Mesenchymal stem cell (in vitro differentiated cells and primary cell): ENCODE measurements around the gene COPRS.
"Not testable (repeated sequence)": the region's sequence is repeated elsewhere in the genome, so short reads cannot be mapped to it uniquely, and the experiment has no call there.

Experiments used
- DNase-seq: peaks from one replicate; pipeline ENCODE4 v3.0.0-alpha.2; 2013
- H2AFZ ChIP-seq: one replicate; pipeline ENCODE4 v1.6.1; 2013; ENCODE audit warnings: low read depth, mild to moderate bottlenecking, control low read depth, inconsistent platforms, low read length, moderate library complexity
- H2AK5ac ChIP-seq: 2 replicates; pipeline ENCODE4 v1.6.1; 2013; ENCODE audit warnings: low read length, moderate library complexity, mild to moderate bottlenecking, inconsistent platforms; ENCODE audit not compliant: severe bottlenecking
- H2BK120ac ChIP-seq: one replicate; pipeline ENCODE4 v1.6.1; 2013; ENCODE audit warnings: low read depth, mild to moderate bottlenecking, inconsistent platforms, low read length, moderate library complexity
- H2BK12ac ChIP-seq, 2 experiments: one replicate each; pipeline ENCODE4 v1.6.1; 2013; ENCODE audit warnings: inconsistent platforms in 2 of 2, low read length in 2 of 2, mild to moderate bottlenecking in 2 of 2, moderate library complexity in 2 of 2, control low read depth in 1 of 2
- H2BK15ac ChIP-seq: one replicate; pipeline ENCODE4 v1.6.1; 2013; ENCODE audit warnings: mild to moderate bottlenecking, low read depth, inconsistent platforms; ENCODE audit not compliant: poor library complexity, severe bottlenecking
- H2BK5ac ChIP-seq: 2 replicates; pipeline ENCODE4 v1.6.1; 2013; ENCODE audit warnings: low read depth, mild to moderate bottlenecking, low read length, control low read depth, inconsistent platforms; ENCODE audit not compliant: poor library complexity, severe bottlenecking
- H3K14ac ChIP-seq, 2 experiments: one replicate each; pipeline ENCODE4 v1.6.1; 2013; ENCODE audit warnings: inconsistent platforms in 2 of 2, low read length in 2 of 2, control low read depth in 1 of 2, mild to moderate bottlenecking in 1 of 2, moderate library complexity in 1 of 2
- H3K18ac ChIP-seq, 2 experiments: one replicate each; pipeline ENCODE4 v1.6.1; 2013; ENCODE audit warnings: inconsistent platforms in 2 of 2, low read length in 2 of 2, control low read depth in 1 of 2, low read depth in 1 of 2, mild to moderate bottlenecking in 1 of 2
- H3K23ac ChIP-seq, 2 experiments: one replicate each; pipeline ENCODE4 v1.6.1; 2013; ENCODE audit warnings: inconsistent platforms in 2 of 2, low read length in 2 of 2, mild to moderate bottlenecking in 2 of 2, moderate library complexity in 2 of 2, control low read depth in 1 of 2
- H3K27ac ChIP-seq: 2 replicates; pipeline ENCODE4 v1.5.1; 2013; ENCODE audit warnings: mild to moderate bottlenecking, moderate library complexity, low read length, control low read depth, inconsistent platforms; ENCODE audit not compliant: poor library complexity, severe bottlenecking
- H3K27me3 ChIP-seq, 2 experiments: 2 replicates each; pipeline versions ENCODE4 v1.6.1 to v1.7.0; 2013; ENCODE audit warnings: low read length in 2 of 2, mild to moderate bottlenecking in 2 of 2, moderate library complexity in 2 of 2, control low read depth in 1 of 2, inconsistent platforms in 1 of 2; ENCODE audit not compliant: control insufficient read depth in 1 of 2, insufficient read depth in 1 of 2
- H3K36me3 ChIP-seq, 2 experiments: 2 replicates each; pipeline versions ENCODE4 v1.6.1 to v1.7.0; 2013; ENCODE audit warnings: low read length in 2 of 2, control low read depth in 1 of 2, inconsistent platforms in 1 of 2, low read depth in 1 of 2, mild to moderate bottlenecking in 1 of 2; ENCODE audit not compliant: insufficient read depth in 2 of 2, control insufficient read depth in 1 of 2
- H3K4ac ChIP-seq, 2 experiments: one replicate each; pipeline ENCODE4 v1.6.1; 2013; ENCODE audit warnings: inconsistent platforms in 2 of 2, low read length in 2 of 2, mild to moderate bottlenecking in 2 of 2, moderate library complexity in 2 of 2, control low read depth in 1 of 2, low read depth in 1 of 2
- H3K4me1 ChIP-seq: 2 replicates; pipeline ENCODE4 v1.6.1; 2013; ENCODE audit warnings: low read depth, low read length, control low read depth; ENCODE audit not compliant: control insufficient read depth, insufficient read depth
- H3K4me2 ChIP-seq: 2 replicates; pipeline ENCODE4 v1.6.1; 2013; ENCODE audit warnings: low read length, mild to moderate bottlenecking, inconsistent platforms; ENCODE audit not compliant: poor library complexity, severe bottlenecking
- H3K4me3 ChIP-seq, 2 experiments: 2 replicates each; pipeline versions ENCODE4 v1.5.1 to v1.7.0; 2013; ENCODE audit warnings: low read length in 2 of 2, mild to moderate bottlenecking in 2 of 2, control low read depth in 1 of 2, low read depth in 1 of 2; ENCODE audit not compliant: insufficient read depth in 1 of 2
- H3K79me1 ChIP-seq: replicated peaks from 2 replicates; pipeline ENCODE4 v1.6.1; 2013; ENCODE audit warnings: mild to moderate bottlenecking, control low read depth, low read length, inconsistent platforms; ENCODE audit not compliant: poor library complexity, severe bottlenecking
- H3K9ac ChIP-seq: 2 replicates; pipeline ENCODE4 v1.7.0; 2013; ENCODE audit warnings: mild to moderate bottlenecking, low read length, moderate library complexity
- H3K9me3 ChIP-seq: 2 replicates; pipeline ENCODE4 v1.7.0; 2013; ENCODE audit warnings: mild to moderate bottlenecking, low read length; ENCODE audit not compliant: control insufficient read depth
- H4K8ac ChIP-seq: one replicate; pipeline ENCODE4 v1.6.1; 2013; ENCODE audit warnings: inconsistent platforms, mild to moderate bottlenecking, low read length, moderate library complexity
- H4K91ac ChIP-seq: one replicate; pipeline ENCODE4 v1.6.1; 2013; ENCODE audit warnings: mild to moderate bottlenecking, low read length, inconsistent platforms
- WGBS: methylation state at CpG from one replicate; pipeline ENCODE4 v1.1.7; 2013; ENCODE audit warnings: mixed read lengths; 5-methylcytosine and 5-hydroxymethylcytosine counted together

The COPRS gene

GRCh38 chr17:31830971-31831858 is 27.8 kb downstream of the COPRS start:
- H2BK5ac ChIP-seq, result no peak overlapping the region
- peaks cover 3% of the 10 kb centered on the region for H3K4me1 ChIP-seq
- WGBS, result 69% methylated on average over 9 of the region's 12 CpGs
- H3K23ac ChIP-seq, result no peak overlapping the region
- peak overlapping the region in 1 of 2 experiments; percentile 70 for H3K18ac ChIP-seq
- H3K4me2 ChIP-seq, result no peak overlapping the region
- no peak overlapping the region for H3K27ac ChIP-seq
- H3K4ac ChIP-seq, result no peak overlapping the region
- H2AFZ ChIP-seq, result no peak overlapping the region
- peak overlapping the region; percentile 23 for H2BK15ac ChIP-seq
- peak overlapping the region in 1 of 2 experiments; percentile 22 for H2BK12ac ChIP-seq
- no peak overlapping the region for H2BK120ac ChIP-seq
- DNase-seq, result peak; percentile 75
- H3K79me1 ChIP-seq, result no peaks in the 10 kb centered on the region
- no peaks in the 10 kb centered on the region for H3K27me3 ChIP-seq
- H3K14ac ChIP-seq, result no peak overlapping the region
- no peak overlapping the region for H3K4me3 ChIP-seq
- H3K9me3 ChIP-seq, result no peaks in the 10 kb centered on the region
- H3K36me3 ChIP-seq, result no peaks in the 10 kb centered on the region
- peak overlapping the region; percentile 49 for H4K8ac ChIP-seq
- H2AK5ac ChIP-seq, result no peak overlapping the region
- H4K91ac ChIP-seq, result peak overlapping the region; percentile 50
- H3K9ac ChIP-seq, result no peak overlapping the region

- no peak overlapping the region for H3K4me3 ChIP-seq
- no peak overlapping the region for H3K4ac ChIP-seq
- DNase-seq, result no peak
- no peaks in the 10 kb centered on the region for H3K27me3 ChIP-seq
- H3K79me1 ChIP-seq, result no peaks in the 10 kb centered on the region
- H2BK15ac ChIP-seq, result no peak overlapping the region
- no peak overlapping the region for H3K18ac ChIP-seq
- H2AFZ ChIP-seq, result no peak overlapping the region
- no peak overlapping the region for H3K23ac ChIP-seq
- no peak overlapping the region for H2BK120ac ChIP-seq
- no peak overlapping the region for H3K14ac ChIP-seq
- H4K8ac ChIP-seq, result no peak overlapping the region
- no peak overlapping the region for H2BK12ac ChIP-seq
- 84% methylated on average over 3 of the region's 3 CpGs for WGBS
- H3K9ac ChIP-seq, result no peak overlapping the region
- H3K27ac ChIP-seq, result no peak overlapping the region
- H2BK5ac ChIP-seq, result no peak overlapping the region
- H3K4me2 ChIP-seq, result no peak overlapping the region
- H4K91ac ChIP-seq, result no peak overlapping the region
- H2AK5ac ChIP-seq, result no peak overlapping the region
- peaks cover 3% of the 10 kb centered on the region for H3K4me1 ChIP-seq
- H3K36me3 ChIP-seq, result no peaks in the 10 kb centered on the region
- H3K9me3 ChIP-seq, result no peaks in the 10 kb centered on the region
These were observed 29.4 kb downstream of the COPRS start for GRCh38 chr17:31829649-31830048.

DNA sequence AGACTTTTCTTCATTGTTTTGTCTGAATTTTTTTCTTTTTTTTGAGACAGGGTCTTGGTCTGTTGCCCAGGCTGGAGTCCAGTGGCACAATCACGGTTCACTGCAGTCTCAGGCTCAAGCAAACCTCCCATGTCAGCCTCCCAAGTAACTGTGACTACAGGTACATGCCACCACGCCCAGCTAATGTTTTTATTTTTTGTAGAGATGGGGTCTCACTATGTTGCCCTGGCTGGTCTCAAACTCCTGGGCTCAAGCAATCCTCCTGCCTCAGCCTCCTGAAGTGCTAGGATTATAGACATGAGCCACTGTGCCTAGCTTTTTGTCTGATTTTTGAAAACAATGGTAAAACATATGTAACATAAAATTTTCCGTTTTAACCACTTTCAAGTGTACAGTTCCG is 30.1 kb downstream of the COPRS start:
- H4K91ac ChIP-seq, H3K9ac ChIP-seq, H3K27me3 ChIP-seq, H3K4ac ChIP-seq, H3K79me1 ChIP-seq, H3K14ac ChIP-seq, H2AK5ac ChIP-seq, H3K9me3 ChIP-seq, H3K4me3 ChIP-seq, H3K4me2 ChIP-seq, H4K8ac ChIP-seq, H2BK15ac ChIP-seq, DNase-seq, H2AFZ ChIP-seq, H2BK5ac ChIP-seq, H3K4me1 ChIP-seq, H3K27ac ChIP-seq, H3K36me3 ChIP-seq, H2BK120ac ChIP-seq, H3K18ac ChIP-seq, H3K23ac ChIP-seq, H2BK12ac ChIP-seq: not testable (repeated sequence)
- 79% methylated on average over 4 of the region's 4 CpGs for WGBS

DNA sequence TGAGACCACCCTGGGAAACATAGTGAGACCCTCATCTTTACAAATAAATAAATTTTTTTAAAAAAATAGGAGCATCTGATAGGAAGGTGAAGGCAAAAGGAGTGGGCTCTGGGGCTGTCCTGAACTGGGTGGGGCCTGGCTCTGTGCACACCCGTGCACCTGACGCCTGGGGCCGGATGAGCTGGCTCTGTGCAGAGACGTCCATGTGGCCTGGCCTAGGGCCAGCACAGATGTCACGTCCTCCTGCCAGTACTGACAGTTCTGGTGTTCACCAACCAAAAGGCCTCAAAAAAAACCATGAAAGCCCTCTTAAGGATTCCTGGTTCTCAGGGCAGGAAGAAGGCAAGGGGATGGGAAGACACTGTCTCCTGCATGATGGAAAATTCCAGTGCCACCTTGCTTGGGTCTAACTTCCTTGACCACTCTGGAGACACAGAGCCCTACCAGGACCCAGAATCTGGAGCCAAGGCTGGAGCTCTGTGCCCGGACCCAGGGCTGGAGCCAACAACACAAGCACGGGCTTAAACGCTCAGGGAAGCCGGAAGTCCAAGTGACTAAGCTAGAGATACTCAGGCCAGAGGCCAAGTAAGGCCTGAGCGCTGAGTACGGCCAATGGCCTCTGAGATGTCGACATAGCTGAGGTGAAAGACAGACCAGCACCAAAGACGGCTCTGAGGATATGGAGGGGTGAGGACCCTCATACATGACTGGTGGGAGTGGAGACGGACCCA is 32.9 kb downstream of the COPRS start:
- WGBS, result 95% methylated on average over 12 of the region's 14 CpGs
- H3K23ac ChIP-seq, result no peak overlapping the region
- H3K27ac ChIP-seq, result no peak overlapping the region

More for the DNA sequence above, 32.9 kb downstream of the COPRS start:
- Histone ChIP-seq H2BK15ac (no peak overlapping the region), H3K36me3 (no peaks in the 10 kb centered on the region), H3K14ac (no peak overlapping the region), H3K4ac (no peak overlapping the region), H2AFZ (no peak overlapping the region), H4K8ac (no peak overlapping the region), H3K4me1 (no peaks in the 10 kb centered on the region), H2BK12ac (no peak overlapping the region), H3K9ac (no peak overlapping the region), H2BK120ac (no peak overlapping the region), H2BK5ac (no peak overlapping the region), H3K9me3 (no peaks in the 10 kb centered on the region), H3K27me3 (no peaks in the 10 kb centered on the region), H2AK5ac (no peak overlapping the region), H3K4me3 (no peak overlapping the region), H4K91ac (no peak overlapping the region), H3K18ac (no peak overlapping the region), H3K4me2 (no peak overlapping the region), H3K79me1 (no peaks in the 10 kb centered on the region)
- DNase-seq, result no peak
